WERI-Rb-1 (cell line): ENCODE data around the gene CUEDC2.

Experiments
- DNase-seq: peaks from one replicate; pipeline ENCODE4 v3.0.0-alpha.2; 2020
- H3K27ac ChIP-seq: fragments of 250-450 bp; sonication (Bioruptor Pico); 2 replicates; pipeline ENCODE4 v1.5.1; 2020; ENCODE audit warnings: mild to moderate bottlenecking, moderate library complexity
- H3K27me3 ChIP-seq: fragments of 250-450 bp; sonication (Bioruptor Pico); 2 replicates; pipeline ENCODE4 v1.5.1; 2021; ENCODE audit warnings: mild to moderate bottlenecking, low read depth, moderate library complexity; ENCODE audit not compliant: insufficient read depth, severe bottlenecking
- H3K36me3 ChIP-seq: fragments of 250-450 bp; sonication (Bioruptor Pico); 2 replicates; pipeline ENCODE4 v1.5.1; 2020; ENCODE audit warnings: mild to moderate bottlenecking, moderate library complexity
- H3K4me3 ChIP-seq: 2 replicates; pipeline ENCODE4 v1.5.1; 2011; ENCODE audit warnings: low read depth, mild to moderate bottlenecking, control low read depth, low read length
- H3K9me3 ChIP-seq: fragments of 250-450 bp; sonication (Bioruptor Pico); 2 replicates; pipeline ENCODE4 v1.5.1; 2021; ENCODE audit warnings: mild to moderate bottlenecking, moderate library complexity; ENCODE audit not compliant: severe bottlenecking
- CTCF ChIP-seq: IDR thresholded peaks from 2 replicates; pipeline ENCODE4 v1.5.1; 2011; ENCODE audit warnings: low read depth, mild to moderate bottlenecking, control low read depth, inconsistent platforms, low read length

CUEDC2 gene

GRCh38 chr10:102384053-102384452 lies 48.3 kb downstream of the CUEDC2 start:
- no peak overlapping the region for H3K27ac ChIP-seq
- H3K27me3 ChIP-seq: no peaks in the 10 kb centered on the region
- H3K9me3 ChIP-seq: no peaks in the 10 kb centered on the region
- H3K4me3 ChIP-seq: no peak overlapping the region
- DNase-seq: no peak
- peak; percentile 69 for TF ChIP-seq CTCF
- peaks cover 32% of the 10 kb centered on the region for H3K36me3 ChIP-seq

GRCh38 chr10:102382871-102383270 lies 49.5 kb downstream of the CUEDC2 start:
- H3K27ac ChIP-seq: no peak overlapping the region
- peaks cover 38% of the 10 kb centered on the region for H3K36me3 ChIP-seq
- no peak for DNase-seq
- H3K9me3 ChIP-seq: no peaks in the 10 kb centered on the region
- TF ChIP-seq CTCF: no peak
- no peak overlapping the region for H3K4me3 ChIP-seq
- H3K27me3 ChIP-seq: no peaks in the 10 kb centered on the region

- Histone ChIP-seq H3K36me3 (peaks cover 44% of the 10 kb centered on the region), H3K27me3 (no peaks in the 10 kb centered on the region), H3K9me3 (no peaks in the 10 kb centered on the region), H3K27ac (no peak overlapping the region), H3K4me3 (no peak overlapping the region)
- DNase-seq: no peak
- TF ChIP-seq CTCF: no peak
These were observed 50.4 kb downstream of the CUEDC2 start for GRCh38 chr10:102381983-102382382.

DNA sequence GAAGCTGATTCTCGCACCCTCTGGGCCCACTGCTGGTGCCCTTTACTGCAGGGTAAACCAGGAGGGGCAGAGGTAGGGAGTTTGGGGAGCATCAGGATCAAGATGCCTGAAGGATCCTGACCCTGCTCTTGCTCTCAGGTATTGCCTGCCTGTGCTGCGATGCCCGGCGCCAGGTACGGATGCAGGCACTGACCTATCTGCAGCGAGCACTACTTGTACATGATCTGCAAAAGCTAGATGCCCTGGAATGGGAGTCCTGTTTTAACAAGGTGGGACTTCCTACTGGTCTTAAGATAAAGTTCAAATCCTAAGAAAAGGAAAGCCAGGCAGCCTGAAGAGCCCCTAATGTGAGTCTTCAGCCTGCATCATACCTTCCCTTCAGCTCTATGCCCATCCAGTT lies 53.0 kb downstream of the CUEDC2 start:
- peaks cover 66% of the 10 kb centered on the region for H3K36me3 ChIP-seq
- DNase-seq: no peak
- H3K27me3 ChIP-seq: no peaks in the 10 kb centered on the region
- H3K27ac ChIP-seq: no peak overlapping the region
- H3K9me3 ChIP-seq: no peaks in the 10 kb centered on the region
- no peak overlapping the region for H3K4me3 ChIP-seq
- TF ChIP-seq CTCF: no peak

DNA sequence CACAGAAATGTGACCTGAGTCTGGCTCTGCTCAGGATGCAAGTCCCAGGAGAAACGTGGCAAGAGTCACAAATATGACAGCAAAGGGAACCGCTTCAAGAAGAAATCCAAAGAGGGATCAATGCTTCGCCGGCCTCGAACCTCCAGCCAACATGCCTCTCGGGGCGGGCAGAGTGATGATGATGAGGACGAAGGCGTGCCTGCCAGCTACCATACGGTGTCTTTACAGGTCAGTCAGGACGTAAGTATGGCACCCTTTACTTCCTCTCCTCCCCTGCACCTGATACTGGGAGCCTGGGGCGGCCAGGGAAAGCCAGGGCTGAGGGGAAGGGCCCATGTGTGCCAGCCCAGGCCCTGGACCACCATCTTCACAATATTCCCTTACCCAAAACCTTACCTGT lies 55.5 kb downstream of the CUEDC2 start:
- peaks cover 74% of the 10 kb centered on the region for H3K36me3 ChIP-seq
- no peak for TF ChIP-seq CTCF
- H3K27ac ChIP-seq: no peak overlapping the region
- no peaks in the 10 kb centered on the region for H3K27me3 ChIP-seq
- no peaks in the 10 kb centered on the region for H3K9me3 ChIP-seq
- no peak overlapping the region for H3K4me3 ChIP-seq
- DNase-seq: no peak

- Histone ChIP-seq H3K9me3 (peaks cover under 1% of the 10 kb centered on the region), H3K27me3 (no peaks in the 10 kb centered on the region), H3K27ac (no peak overlapping the region), H3K4me3 (no peak overlapping the region), H3K36me3 (peaks cover 77% of the 10 kb centered on the region)
- TF ChIP-seq CTCF: no peak
- DNase-seq: no peak
These were observed 56.5 kb downstream of the CUEDC2 start for GRCh38 chr10:102375867-102376266.
